Measurements from ENCODE around the gene ZNF736.
"Not testable (repeated sequence)": the region's sequence is repeated elsewhere in the genome, so short reads cannot be mapped to it uniquely, and the experiment has no call there.

The ZNF736 gene

DNA sequence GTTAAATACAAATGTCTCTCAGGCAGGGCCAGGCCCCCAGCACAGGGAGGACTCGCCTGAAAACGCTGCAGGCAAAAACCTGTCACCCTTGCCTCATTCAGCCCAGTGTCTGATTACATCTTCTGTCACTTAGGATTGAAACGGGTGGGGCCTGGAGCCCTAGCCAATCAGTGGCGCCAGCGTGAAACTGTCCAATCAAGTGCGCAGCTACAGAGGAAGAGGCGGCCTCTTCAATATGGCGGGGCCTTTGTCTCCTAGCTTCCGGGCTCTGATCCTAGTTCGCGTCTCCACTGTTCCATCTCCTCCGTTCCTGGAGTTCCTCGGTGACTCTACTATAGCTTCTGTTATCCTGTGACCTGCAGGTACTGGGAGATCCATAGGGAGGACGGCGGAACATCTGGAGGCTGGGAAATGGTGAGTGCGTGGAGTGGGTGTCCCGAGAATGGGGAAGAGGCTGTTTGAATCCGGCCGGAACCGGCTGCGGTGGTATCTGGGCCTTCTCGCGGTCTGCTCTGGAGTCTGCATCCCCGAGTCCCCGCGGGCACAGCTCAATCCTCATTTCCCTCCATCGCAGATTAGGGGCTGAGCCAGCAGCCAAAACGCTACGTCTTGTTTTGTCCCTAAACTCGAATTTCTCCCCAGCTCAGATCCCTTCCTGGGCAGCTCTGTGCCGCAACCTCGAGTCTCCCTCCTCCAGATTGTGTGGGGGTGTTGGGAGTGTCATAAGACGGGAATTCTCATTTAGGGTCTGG, at the start of gene ZNF736:
Gene ZNF736 (plus strand): TSS at position 222 of the 752 bp plus-strand sequence. CDS start 190 bp downstream, at position 412.
- DNase-seq: peak; percentile 94

DNA sequence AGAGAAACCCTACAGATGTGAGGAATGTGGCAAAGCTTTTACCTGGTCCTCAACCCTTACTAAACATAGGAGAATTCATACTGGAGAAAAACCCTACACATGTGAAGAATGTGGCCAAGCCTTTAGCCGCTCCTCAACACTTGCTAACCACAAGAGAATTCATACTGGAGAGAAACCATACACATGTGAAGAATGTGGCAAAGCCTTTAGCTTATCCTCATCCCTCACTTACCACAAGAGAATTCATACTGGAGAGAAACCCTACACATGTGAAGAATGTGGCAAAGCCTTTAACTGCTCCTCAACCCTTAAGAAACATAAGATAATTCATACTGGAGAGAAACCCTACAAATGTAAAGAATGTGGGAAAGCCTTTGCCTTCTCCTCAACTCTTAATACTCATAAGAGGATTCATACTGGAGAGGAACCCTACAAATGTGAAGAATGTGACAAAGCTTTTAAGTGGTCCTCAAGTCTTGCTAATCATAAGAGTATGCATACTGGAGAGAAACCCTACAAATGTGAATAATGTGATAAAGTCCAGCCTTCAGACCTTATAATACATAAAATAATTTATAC, 47.3 kb upstream of the ZNF736 start:
- no peak for DNase-seq

DNA sequence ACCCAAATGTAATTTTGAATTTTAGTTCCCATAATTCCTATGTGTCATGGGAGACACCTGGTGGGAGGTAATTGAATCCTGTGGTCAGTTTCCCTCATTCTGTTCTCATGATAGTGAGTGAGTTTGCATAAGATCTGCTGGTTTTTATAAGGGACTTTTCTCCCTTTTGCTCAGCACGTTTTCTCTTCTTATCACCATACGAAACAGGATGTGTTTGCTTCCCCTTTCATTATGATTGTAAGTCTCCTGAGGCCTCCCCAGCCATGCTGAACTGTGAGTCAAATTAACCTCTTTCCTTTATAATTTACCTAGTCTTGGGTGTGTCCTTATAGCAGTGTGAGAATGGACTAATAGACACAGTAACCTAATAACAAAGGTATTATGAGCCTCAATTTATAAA, 36.1 kb upstream of the ZNF736 start:
- DNase-seq: no peak

DNA sequence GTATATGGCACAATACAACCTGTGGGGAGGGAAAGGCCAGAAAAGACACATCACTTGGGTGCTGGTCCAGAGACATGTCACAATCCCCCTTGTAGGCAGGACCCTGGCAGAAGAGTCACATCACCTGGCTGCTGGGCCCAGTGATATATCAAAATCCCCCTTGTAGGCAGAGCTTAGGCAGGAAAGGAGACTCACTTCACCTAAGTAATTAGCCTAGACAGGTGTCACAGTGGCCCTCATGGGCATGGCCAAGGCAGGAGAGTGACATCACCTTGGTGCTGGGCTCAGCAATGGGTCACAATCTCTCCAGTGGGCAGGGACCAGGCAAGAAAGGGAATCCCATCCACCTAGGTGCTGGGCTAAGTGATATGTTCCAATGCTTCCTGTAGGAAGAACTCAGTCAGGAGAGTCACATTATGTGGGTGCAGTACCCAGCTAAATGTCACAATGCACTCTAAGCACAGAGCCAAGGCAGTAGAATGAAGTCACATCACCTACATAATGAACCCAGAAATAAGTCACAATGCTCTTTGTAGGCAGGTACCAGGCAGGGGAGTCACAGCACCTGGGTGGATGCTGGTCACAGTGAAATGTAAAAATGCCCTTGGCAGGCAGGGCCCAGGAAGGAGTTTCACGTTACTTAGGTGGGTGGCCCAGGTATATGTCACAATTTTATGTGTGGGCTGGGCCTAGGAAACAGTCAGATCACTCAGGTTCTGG, 18.9 kb upstream of the ZNF736 start:
- DNase-seq: no peak

DNA sequence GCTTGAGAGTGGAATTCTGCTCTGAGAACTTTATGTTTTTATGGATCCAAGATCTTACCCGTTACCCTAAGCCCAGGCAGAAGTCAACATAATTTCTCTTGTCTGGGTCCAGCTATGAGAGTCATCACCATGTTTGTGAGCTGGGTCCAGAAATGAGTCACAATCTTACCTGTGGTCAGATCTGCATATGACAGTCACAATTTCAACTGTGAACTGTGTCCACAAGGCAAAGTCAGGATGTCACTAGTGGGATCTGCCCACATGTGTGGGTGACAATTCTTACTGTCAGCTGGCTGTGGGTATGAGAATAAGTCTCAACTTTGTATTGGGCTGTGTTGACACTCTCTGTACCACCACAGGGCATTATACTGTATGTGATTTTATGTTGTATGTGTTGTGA, 16.3 kb upstream of the ZNF736 start:
- not testable (repeated sequence) for DNase-seq

DNA sequence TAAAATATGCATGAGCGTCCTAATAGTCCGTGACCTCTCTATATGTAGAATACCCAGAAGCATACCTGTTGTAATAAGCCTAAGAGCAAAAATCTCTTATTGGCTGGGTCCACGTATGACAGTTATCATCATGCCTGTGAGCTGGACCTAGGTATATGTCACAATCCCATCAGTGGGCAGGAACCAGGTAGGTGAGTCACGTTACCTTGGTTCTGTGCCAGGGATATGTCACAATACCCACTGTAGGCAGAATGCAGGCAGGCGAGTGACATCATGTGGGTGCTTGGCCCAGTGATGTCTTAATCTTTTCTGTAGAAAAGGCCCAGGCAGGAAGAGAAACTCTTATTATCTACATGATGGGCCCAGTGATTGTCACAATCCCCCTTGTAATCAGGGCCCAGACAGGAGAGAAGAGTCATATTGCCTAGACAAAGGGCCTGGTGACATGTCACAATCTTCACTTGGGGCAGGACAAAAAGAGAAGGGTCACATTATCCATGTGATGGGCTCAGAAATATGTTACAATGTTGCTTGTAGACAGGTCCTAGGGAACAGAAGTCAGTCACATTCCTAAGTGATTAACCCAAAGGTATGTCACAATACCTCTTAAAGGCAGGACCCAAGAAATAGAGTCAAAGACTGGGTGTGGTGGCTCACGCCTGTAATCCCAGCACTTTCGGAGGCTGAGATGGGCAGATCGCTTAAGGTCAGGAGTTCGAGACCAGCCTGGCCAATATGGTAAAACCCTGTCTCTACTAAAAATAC, 12.9 kb upstream of the ZNF736 start:
- DNase-seq: no peak

DNA sequence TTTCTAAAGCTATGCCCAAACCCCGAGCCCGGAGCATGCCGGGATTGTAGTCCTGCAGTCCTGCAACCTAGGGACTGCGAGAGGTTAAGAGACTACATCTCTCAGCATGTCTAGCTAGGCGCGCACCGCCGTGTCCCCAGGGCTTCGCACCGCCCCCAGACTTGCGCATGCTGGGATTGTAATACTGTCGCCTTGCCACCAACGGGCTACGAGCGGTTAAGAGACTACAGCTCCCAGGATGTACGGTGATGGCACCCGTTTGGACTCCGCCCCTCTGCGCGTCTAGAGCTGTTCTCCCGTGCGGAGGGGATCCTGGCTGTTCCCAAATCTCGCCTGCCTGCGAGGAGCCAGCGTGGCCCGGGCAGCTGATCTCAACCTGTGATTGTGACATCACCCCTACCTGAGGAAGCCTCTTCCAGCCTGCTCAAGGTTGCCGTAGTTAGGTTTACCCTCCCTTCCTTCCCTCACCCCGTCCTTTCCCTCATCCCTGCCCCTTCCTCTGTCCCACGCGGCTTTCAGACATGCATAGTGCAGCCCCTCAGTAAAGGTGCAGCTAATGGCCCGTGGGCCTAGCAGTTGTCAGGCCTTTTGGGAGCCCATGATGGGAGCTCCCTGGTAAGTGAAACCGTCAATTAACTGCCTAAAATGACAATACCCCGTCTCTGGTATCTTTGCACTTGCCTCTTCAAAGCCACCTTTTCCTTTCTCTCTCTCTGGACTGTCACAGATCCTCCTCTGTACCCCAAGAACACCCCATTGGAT, 6.3 kb upstream of the ZNF736 start:
- peak; percentile 97 for DNase-seq

DNA sequence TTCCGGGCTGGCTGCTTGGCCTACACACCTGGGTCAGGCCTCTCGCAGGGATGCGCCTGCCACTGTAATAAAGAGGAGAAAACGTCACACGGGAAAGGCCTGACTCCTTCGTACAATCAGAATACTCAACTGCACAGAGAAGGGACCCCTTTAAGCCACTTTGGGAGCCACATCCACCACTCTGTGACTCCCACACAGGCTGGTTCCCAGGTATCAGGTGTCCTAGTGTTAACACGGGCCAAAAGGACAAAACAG, 5.8 kb upstream of the ZNF736 start:
- DNase-seq: no peak

DNA sequence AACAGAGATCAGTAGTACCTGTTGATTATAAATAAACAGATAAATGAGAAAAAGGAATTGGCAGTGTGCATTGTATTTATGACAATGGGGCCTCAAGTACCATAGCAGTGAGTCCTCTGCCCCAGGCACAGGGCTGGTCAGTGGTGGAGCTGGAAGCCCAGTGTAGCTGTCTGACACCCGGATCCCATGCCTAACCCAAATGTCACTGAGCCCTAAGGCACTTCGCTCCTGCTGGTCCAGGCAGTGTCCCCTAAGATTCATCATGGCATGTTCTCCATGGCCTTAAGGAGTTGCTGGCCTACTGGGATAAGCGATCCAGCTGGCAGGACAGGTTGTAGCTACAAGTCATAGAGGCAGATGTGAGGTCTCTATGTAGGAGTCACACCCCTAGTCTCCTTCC, 3.3 kb upstream of the ZNF736 start:
- DNase-seq: no peak

DNA sequence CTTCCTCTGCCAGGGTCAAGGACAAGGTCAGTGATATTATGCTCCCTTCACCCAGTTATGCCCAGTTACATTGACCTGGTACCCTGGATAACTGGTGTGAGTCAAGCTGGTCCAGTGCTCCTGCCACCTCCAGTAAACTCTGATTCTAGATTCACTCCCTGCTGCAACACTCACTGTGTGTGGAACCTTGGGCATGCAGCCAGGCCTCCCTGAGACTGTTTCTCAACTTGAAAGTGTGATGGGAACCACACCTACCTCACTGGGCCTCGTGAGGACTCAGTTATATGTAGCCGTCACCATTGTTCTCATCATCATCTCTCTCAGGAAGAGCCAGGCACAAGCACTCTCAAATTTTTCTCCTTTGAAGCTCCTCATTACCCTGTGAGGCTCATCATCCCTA, 935 bp upstream of the ZNF736 start:
- no peak for DNase-seq

DNA sequence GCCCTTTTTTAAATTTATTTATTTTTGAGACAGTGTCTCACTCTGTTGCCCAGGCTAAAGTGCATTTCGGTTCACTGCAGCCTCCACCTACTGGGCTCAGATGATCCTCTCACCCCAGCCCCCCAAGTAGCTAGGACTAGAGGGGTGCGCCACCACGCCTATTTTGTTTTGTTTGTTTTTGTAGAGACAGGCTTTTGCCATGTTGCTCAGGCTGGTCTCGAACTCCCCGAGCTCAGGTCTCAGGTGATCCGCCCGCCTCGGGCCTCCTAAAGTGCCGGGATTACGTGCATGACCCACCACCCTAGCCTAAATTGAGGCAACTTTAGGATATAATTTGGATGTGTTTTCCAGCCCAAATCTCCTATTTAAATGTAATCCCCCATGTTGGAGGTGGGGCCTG, 805 bp downstream of the ZNF736 start:
- DNase-seq: no peak

DNA sequence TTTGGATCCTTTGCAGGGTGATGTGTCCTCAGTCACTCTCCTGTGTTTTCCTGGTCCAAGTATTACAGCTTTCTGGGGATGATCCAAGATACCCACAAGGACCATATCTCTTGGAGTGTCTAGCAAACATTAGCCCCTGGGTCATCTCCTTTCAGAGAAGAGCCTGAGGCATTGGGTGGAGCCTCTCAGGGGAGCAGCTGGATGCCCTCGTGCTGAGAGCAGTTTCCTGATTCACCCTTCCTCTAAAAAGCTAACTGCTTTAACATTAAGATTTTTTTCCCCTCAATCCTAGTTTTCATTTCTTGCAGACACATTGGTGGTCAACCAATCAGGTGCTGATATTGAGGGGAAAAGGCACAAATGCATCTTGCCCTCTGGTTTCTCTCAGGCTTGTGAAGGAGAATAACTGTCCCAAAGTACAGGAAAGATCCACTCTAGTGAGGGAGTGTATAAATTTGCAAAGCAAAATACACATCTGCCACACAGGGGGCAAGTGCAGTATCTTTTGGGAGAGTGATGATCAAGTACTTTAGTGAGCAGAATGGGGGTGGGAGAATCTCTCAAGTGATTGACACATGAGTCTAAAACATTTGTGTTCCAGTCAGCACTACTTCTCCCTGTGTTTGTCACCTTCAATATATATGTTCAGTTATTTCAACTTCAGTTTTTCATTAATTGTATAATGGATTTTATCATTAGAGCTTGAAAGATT, 2.4 kb downstream of the ZNF736 start:
- DNase-seq: not testable (repeated sequence)

DNA sequence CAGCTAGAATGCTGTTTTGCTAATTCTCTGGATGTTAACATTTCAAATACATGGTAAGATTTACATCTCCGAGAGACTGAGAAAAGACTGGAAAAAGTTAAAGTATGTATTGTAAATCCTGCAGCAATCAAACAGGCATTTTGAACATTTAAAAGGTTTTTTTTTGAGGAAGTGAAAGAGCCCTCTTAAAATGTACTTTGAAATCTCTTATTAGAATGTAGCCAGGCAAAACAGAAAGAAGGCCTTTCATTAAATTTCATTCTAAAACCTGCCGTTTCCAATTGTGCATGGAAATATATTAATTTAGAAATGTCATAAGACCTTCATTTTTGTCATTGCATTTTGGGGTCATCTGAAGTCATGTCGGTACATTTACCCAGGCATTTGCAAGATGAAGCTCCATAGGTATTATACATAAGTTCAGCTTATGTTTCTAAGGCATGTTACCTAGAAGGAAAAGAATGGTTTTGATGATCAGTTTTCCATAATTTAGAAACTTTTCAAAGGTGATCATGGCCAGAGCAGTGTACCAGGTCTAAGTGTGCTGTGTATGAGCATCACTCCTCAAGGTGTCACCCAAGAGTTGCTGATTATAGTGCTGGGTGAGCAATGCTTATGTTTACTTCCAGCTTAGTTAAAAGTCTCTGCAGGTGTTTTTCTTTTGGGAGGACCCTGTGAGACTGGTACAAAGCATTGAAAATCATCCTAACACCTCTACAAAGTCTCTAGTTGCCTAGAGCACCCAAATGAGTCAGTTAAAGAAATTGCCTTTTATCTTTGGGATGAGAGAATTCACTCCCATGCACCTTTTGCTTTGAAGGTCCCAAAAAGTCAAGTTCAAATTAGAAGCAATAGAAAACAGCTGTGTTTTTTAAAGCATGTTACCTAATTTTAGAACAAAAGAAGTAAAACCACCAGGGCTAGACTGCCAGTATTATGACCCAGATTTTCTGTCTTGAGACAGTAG, 7.1 kb downstream of the ZNF736 start:
- DNase-seq: no peak

DNA sequence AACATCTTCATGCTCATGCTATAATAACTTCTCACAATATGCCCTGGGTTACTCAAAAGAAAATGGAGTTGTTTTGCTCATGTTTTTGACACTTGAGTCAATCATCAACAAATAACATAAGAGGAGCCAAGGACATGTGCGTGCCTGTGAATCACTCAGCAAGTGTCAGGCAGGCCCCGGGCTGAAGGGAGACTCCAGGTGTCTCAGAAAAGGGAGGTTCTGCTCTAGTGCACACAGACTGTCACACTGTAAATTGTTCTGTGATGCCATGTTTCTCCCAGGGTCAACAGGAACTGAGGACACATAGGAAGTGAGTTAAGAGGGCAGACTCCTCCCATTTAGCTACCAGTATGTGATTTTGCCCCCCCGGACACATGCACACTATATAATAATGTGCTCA, 10.4 kb downstream of the ZNF736 start:
- DNase-seq: not testable (repeated sequence)

DNA sequence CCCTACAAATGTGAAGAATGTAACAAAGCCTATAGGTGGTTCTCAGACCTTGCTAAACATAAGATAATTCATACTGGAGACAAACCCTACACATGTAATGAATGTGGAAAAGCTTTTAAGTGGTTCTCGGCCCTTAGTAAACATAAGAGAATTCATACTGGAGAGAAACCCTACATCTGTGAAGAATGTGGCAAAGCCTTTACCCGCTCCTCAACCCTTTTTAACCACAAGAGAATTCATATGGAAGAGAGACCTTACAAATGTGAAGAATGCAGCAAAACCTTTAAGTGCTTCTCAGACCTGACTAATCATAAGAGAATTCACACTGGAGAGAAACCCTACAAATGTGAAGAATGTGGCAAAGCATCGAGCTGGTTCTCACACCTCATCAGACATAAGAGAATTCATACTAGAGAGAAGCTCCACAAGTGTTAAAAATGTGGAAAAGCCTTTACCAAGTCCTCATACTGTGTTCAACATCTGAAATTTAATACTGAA, 35.0 kb downstream of the ZNF736 start:
- not testable (repeated sequence) for DNase-seq

DNA sequence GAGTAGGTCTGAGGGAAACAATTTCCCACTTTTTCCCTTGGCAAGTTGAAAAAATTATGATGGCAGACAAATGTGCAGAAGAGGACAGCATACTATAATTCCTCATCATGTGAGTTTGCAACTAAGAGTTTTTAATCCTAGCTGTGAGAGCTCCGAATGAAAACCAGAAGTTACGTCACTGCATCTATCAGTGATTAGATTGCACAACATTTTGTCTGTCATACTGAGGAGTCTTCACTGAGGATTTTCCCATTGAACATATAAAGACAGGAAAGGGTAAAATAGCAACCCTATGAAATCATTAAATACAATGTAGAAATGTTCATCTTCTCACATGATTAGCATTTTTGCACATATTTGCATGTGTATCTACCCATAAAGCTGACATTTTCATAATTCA, 45.8 kb downstream of the ZNF736 start:
- no peak for DNase-seq

DNA sequence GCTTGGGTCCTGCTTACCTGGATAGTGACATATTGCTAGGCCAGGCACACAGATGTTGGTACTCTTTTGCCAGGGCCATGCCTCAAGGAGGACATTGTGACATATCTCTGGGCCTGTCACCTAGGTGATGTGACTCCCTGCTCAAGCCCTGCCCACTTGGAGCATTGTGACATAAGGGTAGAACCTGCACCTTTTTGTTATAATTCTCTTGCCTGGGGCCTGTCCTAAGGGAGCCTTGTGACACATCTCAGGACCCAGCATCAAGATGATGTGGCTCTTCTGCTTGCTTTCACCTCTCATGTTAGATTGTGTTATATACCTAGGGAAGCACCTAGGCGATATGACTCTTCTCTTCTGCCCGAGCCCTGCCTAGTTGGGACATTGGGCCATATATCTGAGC, 57.4 kb downstream of the ZNF736 start:
- no peak for DNase-seq

DNA sequence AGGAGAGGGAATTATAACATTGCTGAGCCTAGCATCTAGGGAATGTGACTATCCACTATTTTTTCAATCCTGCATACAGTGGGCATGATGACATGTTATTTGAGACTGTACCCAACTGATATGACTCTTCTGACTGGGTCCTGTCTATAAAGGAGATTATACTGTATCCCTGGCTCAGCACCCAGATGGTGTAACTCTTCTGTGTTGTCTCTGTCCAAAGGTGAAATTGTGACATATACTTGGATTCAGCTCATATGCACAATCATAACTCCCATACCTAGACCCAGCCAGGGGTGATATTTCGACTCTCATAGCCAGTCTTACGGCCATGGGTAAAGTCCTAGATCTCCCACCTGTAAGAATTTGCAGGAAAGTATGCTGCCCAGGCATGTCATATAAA, 59.3 kb downstream of the ZNF736 start:
- no peak for DNase-seq

DNA sequence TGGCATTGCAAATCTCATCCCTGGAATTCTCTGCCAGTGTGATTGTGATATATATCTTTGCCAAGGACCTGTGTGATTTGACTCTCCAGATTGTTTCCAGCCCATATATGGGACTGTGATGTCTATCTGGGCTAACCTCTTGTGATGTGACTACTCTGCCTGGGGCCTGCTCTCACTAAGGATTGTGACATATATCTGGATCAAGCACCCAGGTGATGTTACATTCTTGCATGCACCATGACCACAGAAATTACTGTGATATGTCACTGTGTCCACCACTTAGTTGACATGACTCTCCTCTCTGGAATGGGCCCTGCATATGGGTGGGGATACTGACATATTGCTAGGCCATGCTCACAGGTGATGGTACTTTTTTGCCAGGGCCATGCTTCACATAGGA, 86.6 kb downstream of the ZNF736 start:
- no peak for DNase-seq
